ENCODE data around the gene LIMK1.

Gene LIMK1

DNA sequence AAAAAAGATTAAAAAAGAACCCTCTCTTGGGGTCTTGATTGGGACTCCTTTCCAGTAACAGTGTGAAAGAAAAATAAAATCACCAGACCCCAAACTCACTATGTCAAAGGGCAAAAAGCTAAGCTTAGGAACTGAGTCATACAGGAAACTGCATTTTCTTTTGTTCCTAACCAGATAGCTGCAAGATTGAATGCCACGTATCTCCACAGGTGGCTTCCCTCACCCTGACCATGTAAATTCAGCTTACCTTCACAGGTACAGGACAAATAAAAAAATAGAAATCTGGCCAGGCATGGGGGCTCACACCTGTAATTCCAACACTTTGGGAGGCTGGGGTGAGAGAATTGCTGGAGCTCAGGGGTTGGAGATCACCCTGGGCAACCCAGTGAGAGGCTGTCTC is 58.1 kb downstream of the LIMK1 start:
- TF ChIP-seq CTCF (IDR thresholded peaks at IDR 0.05; ENCODE audit: low read length, missing control alignments): no peak
- DNase-seq (ENCODE audit: low read depth): no peak
- no peak overlapping the region for H3K4me3 ChIP-seq (replicated peaks; ENCODE audit: low read depth, low read length)

- no peak overlapping the region for H3K4me3 ChIP-seq (replicated peaks; ENCODE audit: low read depth, low read length)
These were observed 59.8 kb downstream of the LIMK1 start for GRCh38 chr7:74143383-74143782.

GRCh38 chr7:74148491-74148890 is 64.9 kb downstream of the LIMK1 start:
- TF ChIP-seq CTCF (IDR thresholded peaks at IDR 0.05; ENCODE audit: low read length, missing control alignments): no peak
- no peak for DNase-seq (ENCODE audit: low read depth)
- H3K4me3 ChIP-seq (replicated peaks; ENCODE audit: low read depth, low read length): no peak overlapping the region

More at GRCh38 chr7:74143383-74143782, 59.8 kb downstream of the LIMK1 start:
- DNase-seq (ENCODE audit: low read depth): no peak
- no peak for TF ChIP-seq CTCF (IDR thresholded peaks at IDR 0.05; ENCODE audit: low read length, missing control alignments)

DNA sequence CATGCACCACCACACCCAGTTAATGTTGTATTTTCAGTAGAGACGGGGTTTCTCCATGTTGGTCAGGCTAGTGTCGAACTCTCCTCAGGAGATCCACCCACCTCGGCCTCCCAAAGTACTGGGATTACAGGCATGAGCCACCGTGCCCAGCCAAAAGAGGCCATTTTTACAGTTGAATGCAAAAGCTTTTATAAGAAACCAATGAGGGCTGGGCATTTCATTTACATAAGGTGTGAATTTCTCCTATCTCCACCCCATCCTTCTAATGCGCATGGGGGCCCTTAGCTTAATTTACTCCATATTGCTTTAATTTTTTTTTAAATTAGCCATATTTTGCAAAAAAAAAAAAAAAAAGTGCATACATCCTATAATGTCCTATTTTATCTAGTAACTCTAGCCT is 65.5 kb downstream of the LIMK1 start:
- DNase-seq (ENCODE audit: low read depth): no peak
- TF ChIP-seq CTCF (IDR thresholded peaks at IDR 0.05; ENCODE audit: low read length, missing control alignments): no peak
- H3K4me3 ChIP-seq (replicated peaks; ENCODE audit: low read depth, low read length): no peak overlapping the region

DNA sequence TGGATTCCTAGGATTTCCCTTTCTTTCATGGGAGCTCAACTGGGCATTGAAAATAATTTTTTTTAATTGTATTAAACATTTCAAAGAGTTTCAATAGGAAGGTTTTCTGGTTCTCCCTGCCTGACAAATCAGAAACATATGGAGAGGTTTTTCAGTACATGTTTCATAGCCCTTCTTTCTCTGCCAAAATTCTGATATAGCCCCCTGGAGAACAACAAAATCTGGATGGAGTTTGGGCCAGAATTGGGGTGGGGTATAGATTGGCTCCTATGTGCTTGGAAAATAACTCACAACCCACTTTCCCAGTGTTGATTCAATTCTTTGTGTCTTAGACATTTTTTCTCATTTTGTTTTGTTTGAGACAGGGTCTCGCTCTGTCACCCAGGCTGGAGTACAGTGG is 66.0 kb downstream of the LIMK1 start:
- no peak for DNase-seq (ENCODE audit: low read depth)
- H3K4me3 ChIP-seq (replicated peaks; ENCODE audit: low read depth, low read length): no peak overlapping the region
- TF ChIP-seq CTCF (IDR thresholded peaks at IDR 0.05; ENCODE audit: low read length, missing control alignments): no peak

DNA sequence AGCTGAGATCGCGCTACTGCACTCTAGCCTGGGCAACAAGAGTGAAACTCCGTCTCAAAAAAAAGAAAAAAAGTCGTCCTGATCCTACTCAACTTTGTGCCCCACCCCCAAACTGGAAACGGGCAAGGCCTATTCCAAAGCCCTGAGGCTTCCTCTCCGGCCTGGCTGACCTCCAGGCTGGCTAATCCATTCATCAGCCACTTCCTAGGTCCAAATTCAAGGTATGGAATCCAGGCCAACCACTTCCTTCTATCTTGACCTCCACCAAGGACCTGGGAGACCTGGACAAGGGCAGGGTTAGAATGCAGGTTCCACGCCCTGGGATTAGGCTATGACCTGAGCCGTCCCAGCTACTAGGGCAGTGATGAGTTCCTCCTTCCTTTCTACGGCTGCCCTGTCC is 70.1 kb downstream of the LIMK1 start:
- no peak for DNase-seq (ENCODE audit: low read depth)
- TF ChIP-seq CTCF (IDR thresholded peaks at IDR 0.05; ENCODE audit: low read length, missing control alignments): no peak
- H3K4me3 ChIP-seq (replicated peaks; ENCODE audit: low read depth, low read length): no peak overlapping the region

- no peak overlapping the region for H3K4me3 ChIP-seq (replicated peaks; ENCODE audit: low read depth, low read length)
- DNase-seq (ENCODE audit: low read depth): no peak
- TF ChIP-seq CTCF (IDR thresholded peaks at IDR 0.05; ENCODE audit: low read length, missing control alignments): no peak
These were observed 72.3 kb downstream of the LIMK1 start for GRCh38 chr7:74155810-74156395.
